ENCODE measurements around the gene ITGBL1. TPM values are rescaled to one million over a fixed set of nuclear protein-coding genes. Genes with fewer than 3 reads are reported as not detected.

Gene ITGBL1
- total RNA-seq, 1 experiment from 2014 or later: 37.1 TPM

- H3K9me3 ChIP-seq (ENCODE audit: low read length): no peaks in the 10 kb centered on the region
- ATAC-seq (no peak), DNase-seq (no peak)
- no peaks in the 10 kb centered on the region for H3K36me3 ChIP-seq (ENCODE audit: low read depth, low read length)
- POLR2A ChIA-PET (ENCODE audit: unreplicated experiment): no interaction called here
- H2AFZ ChIP-seq (ENCODE audit: low read length): no peak overlapping the region
- H3K27me3 ChIP-seq (ENCODE audit: low read length): no peaks in the 10 kb centered on the region
- BruUV-seq (replicated peaks): no TSS peak
- CTCF ChIA-PET: no interaction called here
- TF ChIP-seq EZH2phosphoT487 (IDR thresholded peaks at IDR 0.05; ENCODE audit: borderline replicate concordance, low read length) (no peak), EZH2 (IDR thresholded peaks at IDR 0.05; ENCODE audit: low read length, unreplicated experiment) (no peak)
- TF ChIP-seq, protein P1, sequence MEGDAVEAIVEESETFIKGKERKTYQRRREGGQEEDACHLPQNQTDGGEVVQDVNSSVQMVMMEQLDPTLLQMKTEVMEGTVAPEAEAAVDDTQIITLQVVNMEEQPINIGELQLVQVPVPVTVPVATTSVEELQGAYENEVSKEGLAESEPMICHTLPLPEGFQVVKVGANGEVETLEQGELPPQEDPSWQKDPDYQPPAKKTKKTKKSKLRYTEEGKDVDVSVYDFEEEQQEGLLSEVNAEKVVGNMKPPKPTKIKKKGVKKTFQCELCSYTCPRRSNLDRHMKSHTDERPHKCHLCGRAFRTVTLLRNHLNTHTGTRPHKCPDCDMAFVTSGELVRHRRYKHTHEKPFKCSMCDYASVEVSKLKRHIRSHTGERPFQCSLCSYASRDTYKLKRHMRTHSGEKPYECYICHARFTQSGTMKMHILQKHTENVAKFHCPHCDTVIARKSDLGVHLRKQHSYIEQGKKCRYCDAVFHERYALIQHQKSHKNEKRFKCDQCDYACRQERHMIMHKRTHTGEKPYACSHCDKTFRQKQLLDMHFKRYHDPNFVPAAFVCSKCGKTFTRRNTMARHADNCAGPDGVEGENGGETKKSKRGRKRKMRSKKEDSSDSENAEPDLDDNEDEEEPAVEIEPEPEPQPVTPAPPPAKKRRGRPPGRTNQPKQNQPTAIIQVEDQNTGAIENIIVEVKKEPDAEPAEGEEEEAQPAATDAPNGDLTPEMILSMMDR (conservative IDR thresholded peaks at IDR 0.05; ENCODE audit: low read depth, low read length): no peak
- no peaks in the 10 kb centered on the region for H4K20me1 ChIP-seq (ENCODE audit: low read length)
- H3K27ac ChIP-seq (ENCODE audit: low read length): no peak overlapping the region
- H3K4me2 ChIP-seq (ENCODE audit: low read length): no peak overlapping the region
- H3F3A ChIP-seq (ENCODE audit: low read length, unreplicated experiment): no peaks in the 10 kb centered on the region
- no peak overlapping the region for H3K9ac ChIP-seq (ENCODE audit: low read length)
- no peaks in the 10 kb centered on the region for H3K79me2 ChIP-seq (ENCODE audit: low read length)
- no peaks in the 10 kb centered on the region for H3K4me1 ChIP-seq (ENCODE audit: insufficient read depth, low read length)
- H3K9me2 ChIP-seq (replicated peaks; ENCODE audit: low read length): no peaks in the 10 kb centered on the region
- no peak overlapping the region for H3K4me3 ChIP-seq (ENCODE audit: low read length)
- intact Hi-C loops (cut with micrococcal nuclease): no loop called here
Measured at GRCh38 chr13:101736566-101736965, 284.1 kb downstream of the ITGBL1 start.

DNA sequence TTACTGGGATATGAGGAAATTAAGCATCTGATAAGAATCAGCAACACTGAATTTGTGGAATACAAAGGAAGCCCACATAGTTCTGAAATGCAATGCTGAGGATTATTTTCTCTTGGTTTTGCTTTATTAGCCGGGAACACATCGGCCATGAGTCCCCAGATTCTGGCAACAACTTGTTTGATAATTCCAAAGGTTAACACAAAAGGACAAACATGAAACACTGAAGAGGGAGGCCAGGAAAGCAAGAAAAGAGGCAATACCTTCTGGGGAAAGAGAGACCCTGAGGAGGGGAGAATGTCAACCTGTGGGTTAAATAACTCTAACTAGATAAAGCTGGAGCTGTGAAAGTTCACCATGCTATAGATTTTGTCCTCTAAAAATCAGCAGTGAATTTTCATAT lies 285.9 kb downstream of the ITGBL1 start:
- Histone ChIP-seq H2AFZ (ENCODE audit: low read length) (no peak overlapping the region), H3K4me2 (ENCODE audit: low read length) (no peak overlapping the region), H3K9me2 (replicated peaks; ENCODE audit: low read length) (no peaks in the 10 kb centered on the region), H3K27me3 (ENCODE audit: low read length) (no peaks in the 10 kb centered on the region), H3K36me3 (ENCODE audit: low read depth, low read length) (no peaks in the 10 kb centered on the region), H4K20me1 (ENCODE audit: low read length) (no peaks in the 10 kb centered on the region), H3K9me3 (ENCODE audit: low read length) (no peaks in the 10 kb centered on the region), H3K9ac (ENCODE audit: low read length) (no peak overlapping the region), H3K4me3 (ENCODE audit: low read length) (no peak overlapping the region), H3K79me2 (ENCODE audit: low read length) (no peaks in the 10 kb centered on the region), H3K27ac (ENCODE audit: low read length) (no peak overlapping the region), H3F3A (ENCODE audit: low read length, unreplicated experiment) (no peaks in the 10 kb centered on the region), H3K4me1 (ENCODE audit: insufficient read depth, low read length) (no peaks in the 10 kb centered on the region)
- TF ChIP-seq, protein P1 (conservative IDR thresholded peaks at IDR 0.05; ENCODE audit: low read depth, low read length): no peak
- TF ChIP-seq EZH2 (IDR thresholded peaks at IDR 0.05; ENCODE audit: low read length, unreplicated experiment) (no peak), EZH2phosphoT487 (IDR thresholded peaks at IDR 0.05; ENCODE audit: borderline replicate concordance, low read length) (no peak)
- DNase-seq (no peak), ATAC-seq (no peak)
- BruUV-seq (replicated peaks): no TSS peak
- ChIA-PET POLR2A (ENCODE audit: unreplicated experiment) (no interaction called here), CTCF (no interaction called here)
- intact Hi-C loops (cut with micrococcal nuclease): no loop called here

DNA sequence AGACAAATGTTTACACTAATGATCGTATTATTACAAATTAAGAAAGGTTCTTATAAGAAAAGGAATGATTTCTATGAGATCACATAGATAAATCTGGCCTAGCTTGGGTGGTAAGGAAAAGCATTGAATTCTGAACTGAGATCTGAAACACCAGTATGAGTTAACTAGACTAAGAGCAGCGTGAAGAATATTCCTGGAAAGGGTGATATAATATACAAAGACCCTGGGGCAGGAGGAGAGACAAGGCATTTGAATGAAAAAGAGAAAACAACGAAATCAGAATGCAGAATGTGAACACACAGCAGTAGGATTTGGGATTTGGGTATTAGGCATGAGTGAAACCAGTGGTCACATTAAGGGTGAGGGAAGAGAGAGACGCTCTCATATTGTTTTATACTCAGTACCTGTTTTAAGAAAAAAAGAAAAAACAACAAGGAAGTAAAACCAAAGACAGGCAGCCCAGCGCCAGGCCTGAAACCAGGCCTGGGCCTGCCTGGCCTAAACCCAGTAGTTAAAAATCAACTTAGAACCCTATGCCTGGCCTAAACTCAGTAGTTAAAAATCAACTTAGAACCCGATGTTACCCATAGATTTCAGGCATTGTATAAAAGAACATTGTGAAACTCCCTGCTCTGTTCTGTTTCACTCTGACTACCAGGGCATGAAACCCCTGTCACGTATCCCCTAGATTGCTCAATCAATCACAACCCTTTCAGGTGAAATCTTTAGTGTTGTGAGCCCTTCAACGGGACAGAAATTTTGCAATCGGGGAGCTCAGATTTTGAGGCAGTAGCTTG lies 287.1 kb downstream of the ITGBL1 start:
- H3K9ac ChIP-seq (ENCODE audit: low read length): no peak overlapping the region
- no peaks in the 10 kb centered on the region for H3K27me3 ChIP-seq (ENCODE audit: low read length)
- DNase-seq: no peak
- no peaks in the 10 kb centered on the region for H3K4me1 ChIP-seq (ENCODE audit: insufficient read depth, low read length)
- ChIA-PET POLR2A (ENCODE audit: unreplicated experiment) (no interaction called here), CTCF (no interaction called here)
- no TSS peak for BruUV-seq (replicated peaks)
- no peaks in the 10 kb centered on the region for H3K36me3 ChIP-seq (ENCODE audit: low read depth, low read length)
- H3K27ac ChIP-seq (ENCODE audit: low read length): no peak overlapping the region
- TF ChIP-seq, protein P1 (conservative IDR thresholded peaks at IDR 0.05; ENCODE audit: low read depth, low read length): no peak
- TF ChIP-seq EZH2 (IDR thresholded peaks at IDR 0.05; ENCODE audit: low read length, unreplicated experiment) (no peak), EZH2phosphoT487 (IDR thresholded peaks at IDR 0.05; ENCODE audit: borderline replicate concordance, low read length) (no peak)
- H3K9me2 ChIP-seq (replicated peaks; ENCODE audit: low read length): no peaks in the 10 kb centered on the region
- H3K4me3 ChIP-seq (ENCODE audit: low read length): no peak overlapping the region
- H3K79me2 ChIP-seq (ENCODE audit: low read length): no peaks in the 10 kb centered on the region
- no peak overlapping the region for H3K4me2 ChIP-seq (ENCODE audit: low read length)
- no peaks in the 10 kb centered on the region for H3K9me3 ChIP-seq (ENCODE audit: low read length)
- no peaks in the 10 kb centered on the region for H4K20me1 ChIP-seq (ENCODE audit: low read length)
- H3F3A ChIP-seq (ENCODE audit: low read length, unreplicated experiment): no peaks in the 10 kb centered on the region
- no peak overlapping the region for H2AFZ ChIP-seq (ENCODE audit: low read length)
- no peak for ATAC-seq
- intact Hi-C loops (cut with micrococcal nuclease): no loop called here
